Measurements from ENCODE around the gene ATG16L2.
"Not testable (repeated sequence)": the region's sequence is repeated elsewhere in the genome, so short reads cannot be mapped to it uniquely, and the experiment has no call there.

Gene ATG16L2

GRCh38 chr11:72848846-72849466 lies 34.7 kb downstream of the ATG16L2 start:
- DNase-seq (ENCODE audit: low read depth), result no peak

GRCh38 chr11:72850832-72851231 lies 36.6 kb downstream of the ATG16L2 start:
- no peak for DNase-seq (ENCODE audit: low read depth)

- no peak for DNase-seq (ENCODE audit: low read depth)
These were observed 37.5 kb downstream of the ATG16L2 start for GRCh38 chr11:72851726-72852125.

GRCh38 chr11:72856065-72856464 lies 41.9 kb downstream of the ATG16L2 start:
- DNase-seq (ENCODE audit: low read depth), result no peak

- DNase-seq (ENCODE audit: low read depth), result no peak
These were observed 42.5 kb downstream of the ATG16L2 start for GRCh38 chr11:72856551-72857345.

- not testable (repeated sequence) for DNase-seq (ENCODE audit: low read depth)
These were observed 44.1 kb downstream of the ATG16L2 start for GRCh38 chr11:72858267-72858666.

- DNase-seq (ENCODE audit: low read depth), result no peak
These were observed 44.9 kb downstream of the ATG16L2 start for GRCh38 chr11:72859126-72859525.

GRCh38 chr11:72860010-72860409 lies 45.8 kb downstream of the ATG16L2 start:
- no peak for DNase-seq (ENCODE audit: low read depth)

- no peak for DNase-seq (ENCODE audit: low read depth)
These were observed 46.4 kb downstream of the ATG16L2 start for GRCh38 chr11:72860592-72860991.

GRCh38 chr11:72863091-72863490 lies 48.9 kb downstream of the ATG16L2 start:
- DNase-seq (ENCODE audit: low read depth), result no peak

GRCh38 chr11:72863916-72864315 lies 49.7 kb downstream of the ATG16L2 start:
- DNase-seq (ENCODE audit: low read depth), result no peak

- peak; percentile 84 for DNase-seq (ENCODE audit: low read depth)
These were observed 50.8 kb downstream of the ATG16L2 start for GRCh38 chr11:72864702-72865655.

GRCh38 chr11:72867970-72868369 lies 53.8 kb downstream of the ATG16L2 start:
- DNase-seq (ENCODE audit: low read depth), result no peak

GRCh38 chr11:72869831-72870230 lies 55.6 kb downstream of the ATG16L2 start:
- DNase-seq (ENCODE audit: low read depth), result no peak

- peak; percentile 27 for DNase-seq (ENCODE audit: low read depth)
These were observed 56.9 kb downstream of the ATG16L2 start for GRCh38 chr11:72871119-72871518.

- no peak for DNase-seq (ENCODE audit: low read depth)
These were observed 57.8 kb downstream of the ATG16L2 start for GRCh38 chr11:72872012-72872411.

- DNase-seq (ENCODE audit: low read depth), result no peak
These were observed 61.5 kb downstream of the ATG16L2 start for GRCh38 chr11:72875736-72876135.

- no peak for DNase-seq (ENCODE audit: low read depth)
These were observed 61.9 kb downstream of the ATG16L2 start for GRCh38 chr11:72876147-72876546.
